Activated naive CD8-positive, alpha-beta T cell treated with anti-CD3 and anti-CD28 coated beads, Interleukin-2, amount 50 U/mL, for 24 hours (primary cell): ENCODE data around the gene PELI3.

ENCODE experiments used
- ATAC-seq: fragments of 150-1000 bp; cut with Tn5 transposase; one replicate; pipeline ENCODE4 v1.10.0; 2021
- DNase-seq: peaks from one replicate; pipeline ENCODE4 v3.0.0; 2021
- H3K27ac Mint-ChIP-seq: one replicate; pipeline ENCODE4 v1.8.0; 2021; ENCODE audit warnings: mild to moderate bottlenecking, mixed read lengths
- H3K27me3 Mint-ChIP-seq: one replicate; pipeline ENCODE4 v1.8.0; 2021; ENCODE audit warnings: mixed read lengths
- H3K36me3 Mint-ChIP-seq: one replicate; pipeline ENCODE4 v1.8.0; 2021; ENCODE audit warnings: low read depth, mixed read lengths
- H3K4me1 Mint-ChIP-seq: one replicate; pipeline ENCODE4 v1.8.0; 2021; ENCODE audit warnings: mixed read lengths
- H3K4me3 Mint-ChIP-seq: one replicate; pipeline ENCODE4 v1.8.0; 2021; ENCODE audit warnings: mild to moderate bottlenecking, moderate library complexity, mixed read lengths
- H3K9me3 Mint-ChIP-seq: one replicate; pipeline ENCODE4 v1.8.0; 2021; ENCODE audit warnings: mixed read lengths

The PELI3 gene

DNA sequence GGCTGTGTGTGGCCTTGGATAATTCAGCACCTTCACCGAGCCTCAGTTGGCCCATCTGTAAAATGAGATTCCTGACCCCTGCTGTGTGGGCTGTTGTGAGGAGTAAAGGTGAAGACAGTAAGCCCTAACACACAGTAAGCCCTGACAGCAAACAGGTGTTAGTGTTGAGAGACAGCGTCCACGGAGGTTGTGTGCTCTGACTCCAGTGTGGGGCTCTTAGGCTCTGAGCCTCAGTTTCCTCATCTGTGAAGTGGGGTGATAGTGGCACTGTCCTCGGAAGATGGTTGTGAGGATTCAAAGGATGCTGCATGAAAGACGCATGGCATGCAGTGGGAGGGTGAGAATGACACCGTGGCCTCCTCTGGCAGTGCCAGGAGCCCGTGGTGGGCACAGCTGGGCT is 27.8 kb downstream of the PELI3 start:
- H3K27me3 Mint-ChIP-seq: no peaks in the 10 kb centered on the region
- peaks cover 23% of the 10 kb centered on the region for H3K36me3 Mint-ChIP-seq
- no peak overlapping the region for H3K27ac Mint-ChIP-seq
- H3K9me3 Mint-ChIP-seq: no peaks in the 10 kb centered on the region
- no peak for DNase-seq
- H3K4me1 Mint-ChIP-seq: no peaks in the 10 kb centered on the region
- H3K4me3 Mint-ChIP-seq: no peak overlapping the region
- ATAC-seq: no peak

DNA sequence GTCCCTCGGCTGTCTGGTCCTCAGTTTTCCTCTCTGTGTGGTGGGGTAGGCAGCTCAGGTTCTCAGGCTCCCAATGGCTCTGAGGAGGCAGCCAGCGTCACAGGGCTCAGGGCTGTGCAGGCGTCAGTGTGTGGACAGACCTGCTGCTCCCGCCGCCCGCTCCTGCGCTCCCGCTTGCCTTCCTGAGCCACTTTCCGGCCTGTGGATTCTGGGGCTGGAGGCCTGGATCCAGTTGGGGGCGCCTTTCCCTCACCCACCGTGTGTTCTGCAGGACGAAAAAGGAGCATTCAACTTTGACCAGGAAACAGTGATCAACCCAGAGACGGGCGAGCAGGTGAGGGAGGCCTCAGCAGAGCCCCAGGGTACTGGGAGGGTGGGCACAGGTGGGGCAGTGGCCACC is 28.2 kb downstream of the PELI3 start:
- Mint-ChIP-seq H3K4me1 (no peaks in the 10 kb centered on the region), H3K36me3 (peaks cover 25% of the 10 kb centered on the region), H3K4me3 (no peak overlapping the region), H3K9me3 (no peaks in the 10 kb centered on the region), H3K27me3 (no peaks in the 10 kb centered on the region), H3K27ac (no peak overlapping the region)
- ATAC-seq: no peak
- no peak for DNase-seq

DNA sequence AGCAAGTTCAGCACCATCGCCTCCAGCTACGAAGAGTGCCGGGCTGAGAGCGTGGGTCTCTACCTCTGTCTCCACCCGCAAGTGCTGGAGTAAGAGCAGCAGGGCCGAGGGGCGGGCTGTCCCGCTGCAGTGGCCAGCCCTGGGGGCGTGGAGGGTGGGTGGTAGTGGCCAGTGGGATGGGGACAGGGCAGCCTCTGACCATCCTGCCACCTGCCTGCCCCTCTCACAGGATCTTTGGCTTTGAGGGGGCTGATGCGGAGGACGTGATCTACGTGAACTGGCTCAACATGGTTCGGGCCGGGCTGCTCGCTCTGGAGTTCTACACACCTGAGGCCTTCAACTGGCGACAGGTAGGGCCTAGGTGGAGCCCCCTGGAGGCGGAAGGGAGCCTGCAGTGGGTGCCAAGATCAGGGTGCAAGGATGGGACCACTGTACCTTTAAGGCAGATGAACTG is 28.7 kb downstream of the PELI3 start:
- H3K27me3 Mint-ChIP-seq: no peaks in the 10 kb centered on the region
- peaks cover 25% of the 10 kb centered on the region for H3K36me3 Mint-ChIP-seq
- DNase-seq (peak; percentile 21), ATAC-seq (no peak)
- H3K27ac Mint-ChIP-seq: no peak overlapping the region
- no peaks in the 10 kb centered on the region for H3K9me3 Mint-ChIP-seq
- H3K4me1 Mint-ChIP-seq: no peaks in the 10 kb centered on the region
- H3K4me3 Mint-ChIP-seq: no peak overlapping the region

DNA sequence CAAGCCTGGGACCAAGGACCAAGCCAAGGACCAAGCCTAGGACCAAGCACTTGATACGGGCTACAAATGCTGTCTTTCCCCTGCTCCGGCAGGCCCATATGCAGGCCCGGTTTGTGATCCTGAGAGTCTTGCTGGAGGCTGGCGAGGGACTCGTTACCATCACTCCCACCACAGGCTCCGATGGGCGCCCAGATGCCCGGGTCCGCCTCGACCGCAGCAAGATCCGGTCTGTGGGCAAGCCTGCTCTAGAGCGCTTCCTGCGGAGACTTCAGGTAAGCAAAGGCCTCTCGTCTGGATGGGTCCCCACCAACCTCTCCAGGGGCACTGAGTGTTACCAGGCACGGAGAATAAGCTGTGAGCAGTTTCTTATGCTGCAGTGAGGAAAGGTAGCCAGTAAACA is 30.5 kb downstream of the PELI3 start:
- H3K27me3 Mint-ChIP-seq: no peaks in the 10 kb centered on the region
- ATAC-seq: no peak
- no peaks in the 10 kb centered on the region for H3K9me3 Mint-ChIP-seq
- H3K4me1 Mint-ChIP-seq: no peaks in the 10 kb centered on the region
- no peak overlapping the region for H3K27ac Mint-ChIP-seq
- no peak for DNase-seq
- no peak overlapping the region for H3K4me3 Mint-ChIP-seq
- H3K36me3 Mint-ChIP-seq: peaks cover 26% of the 10 kb centered on the region

DNA sequence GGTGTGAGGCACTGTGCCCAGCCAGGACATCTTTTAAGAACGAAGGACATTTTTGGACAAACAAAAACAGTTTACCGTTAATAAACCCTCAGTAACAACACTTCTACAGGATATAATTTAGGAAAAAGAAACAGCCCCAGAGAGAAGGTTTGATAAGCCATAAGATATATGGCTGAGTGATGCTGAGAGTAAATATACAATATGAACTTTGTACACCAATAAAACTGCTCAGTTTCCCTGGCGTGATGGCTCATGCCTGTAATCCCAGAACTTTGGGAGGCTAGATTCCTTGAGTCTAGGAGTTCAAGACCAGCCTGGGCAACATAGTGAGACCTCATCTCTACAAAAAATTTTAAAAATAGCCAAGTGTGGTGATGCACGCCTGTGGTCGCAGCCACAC is 31.8 kb downstream of the PELI3 start:
- no peaks in the 10 kb centered on the region for H3K9me3 Mint-ChIP-seq
- no peak overlapping the region for H3K27ac Mint-ChIP-seq
- DNase-seq (no peak), ATAC-seq (no peak)
- H3K36me3 Mint-ChIP-seq: peaks cover 23% of the 10 kb centered on the region
- no peaks in the 10 kb centered on the region for H3K27me3 Mint-ChIP-seq
- H3K4me3 Mint-ChIP-seq: no peak overlapping the region
- H3K4me1 Mint-ChIP-seq: no peaks in the 10 kb centered on the region

DNA sequence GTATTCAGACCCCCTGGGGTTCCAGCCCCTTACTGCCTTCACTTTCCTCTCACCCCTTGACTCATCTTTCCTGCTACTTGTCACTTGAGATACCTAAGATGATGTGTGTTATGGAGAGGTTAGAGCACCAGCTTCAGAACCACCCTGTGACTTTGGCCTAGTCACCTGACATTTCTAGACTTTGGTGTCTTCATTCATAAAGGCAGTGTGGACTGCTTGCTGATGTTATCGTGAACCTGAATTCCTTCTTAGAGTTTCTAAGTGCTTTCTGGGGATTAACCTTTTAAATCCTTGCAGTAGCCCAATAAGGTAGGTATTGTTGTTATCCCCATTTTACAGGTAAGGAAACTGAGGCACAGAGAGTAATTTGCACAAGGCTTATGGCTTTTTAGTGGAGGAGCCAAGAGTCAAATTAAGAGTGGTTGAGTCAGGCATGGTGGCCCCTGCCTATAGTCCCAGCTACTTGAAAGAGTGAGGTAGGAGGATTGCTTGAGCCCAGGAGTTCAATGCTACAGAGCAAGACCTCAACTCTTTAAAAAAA is 38.6 kb downstream of the PELI3 start:
- ATAC-seq: no peak
- H3K9me3 Mint-ChIP-seq: no peaks in the 10 kb centered on the region
- H3K4me1 Mint-ChIP-seq: peaks cover 5% of the 10 kb centered on the region
- H3K27ac Mint-ChIP-seq: no peak overlapping the region
- peaks cover 15% of the 10 kb centered on the region for H3K36me3 Mint-ChIP-seq
- no peaks in the 10 kb centered on the region for H3K27me3 Mint-ChIP-seq
- DNase-seq: no peak
- no peak overlapping the region for H3K4me3 Mint-ChIP-seq

DNA sequence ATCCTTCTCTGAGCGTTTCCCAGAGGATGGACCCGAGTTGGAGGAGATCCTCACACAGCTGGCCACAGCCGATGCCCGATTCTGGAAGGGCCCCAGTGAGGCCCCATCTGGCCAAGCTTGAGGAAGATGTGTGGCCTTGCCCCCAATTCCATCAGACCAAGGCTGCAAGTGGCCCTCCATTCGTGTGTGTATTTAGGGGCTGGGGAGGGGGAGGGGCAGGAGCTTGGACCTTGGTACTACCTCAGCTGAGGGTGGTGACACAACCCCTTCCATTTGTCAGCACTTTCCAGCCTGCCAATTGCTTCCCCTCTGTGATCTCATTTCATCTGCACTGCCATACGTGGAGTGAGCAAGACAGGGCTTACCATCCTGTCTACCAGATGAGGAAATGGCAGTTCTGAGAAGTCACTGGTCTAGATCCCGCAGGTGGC is 42.4 kb downstream of the PELI3 start:
- Mint-ChIP-seq H3K9me3 (no peaks in the 10 kb centered on the region), H3K36me3 (peaks cover 11% of the 10 kb centered on the region), H3K27ac (no peak overlapping the region), H3K27me3 (no peaks in the 10 kb centered on the region), H3K4me1 (peaks cover 16% of the 10 kb centered on the region), H3K4me3 (no peak overlapping the region)
- DNase-seq (no peak), ATAC-seq (no peak)

DNA sequence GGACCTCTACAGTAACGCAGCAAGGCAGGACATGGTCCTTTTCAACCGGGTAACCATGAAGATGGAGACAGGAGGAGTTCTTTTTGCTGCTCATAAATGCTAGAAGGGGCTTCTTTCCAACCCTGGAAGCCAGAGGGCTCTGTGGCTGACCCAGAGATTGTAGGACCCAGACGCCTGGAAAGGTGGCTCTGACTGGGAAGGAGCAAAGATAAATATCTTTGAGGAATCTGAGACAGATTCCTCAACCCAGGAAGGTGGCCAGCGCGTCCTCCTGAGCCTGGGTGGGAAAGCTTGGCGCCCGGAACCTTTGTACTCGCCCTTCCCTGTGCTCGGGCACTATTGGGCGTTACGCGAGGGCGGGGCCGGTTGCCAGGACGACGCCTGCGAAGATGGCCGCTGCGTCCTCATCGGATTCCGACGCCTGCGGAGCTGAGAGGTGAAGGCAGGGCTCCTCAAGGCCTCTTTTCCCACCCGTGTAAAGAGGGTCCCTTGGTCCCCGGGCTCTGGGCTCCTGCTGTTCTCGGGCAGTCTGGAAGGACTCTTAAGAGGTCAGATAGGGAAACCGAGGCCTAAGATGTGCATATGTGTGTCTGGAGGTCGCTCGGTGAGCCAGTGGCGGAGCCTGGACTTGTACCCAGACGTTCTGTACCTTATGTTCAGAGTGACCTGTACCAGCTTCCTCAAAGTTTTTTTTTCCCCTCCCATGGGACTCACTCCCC is 43.7 kb downstream of the PELI3 start, which contains the start of gene BBS1:
TSS of gene BBS1 (plus strand) at position 365 of the 719 bp plus-strand sequence. CDS start at position 390, 25 bp downstream.
- peaks cover 12% of the 10 kb centered on the region for H3K36me3 Mint-ChIP-seq
- no peaks in the 10 kb centered on the region for H3K9me3 Mint-ChIP-seq
- DNase-seq: peak; percentile 89
- H3K4me1 Mint-ChIP-seq: peaks cover 16% of the 10 kb centered on the region
- peak within 1 kb of the TSS; percentile 94 for H3K4me3 Mint-ChIP-seq
- no peaks in the 10 kb centered on the region for H3K27me3 Mint-ChIP-seq
- ATAC-seq: peak; percentile 97
- peak within 1 kb of the TSS; percentile 52 for H3K27ac Mint-ChIP-seq

DNA sequence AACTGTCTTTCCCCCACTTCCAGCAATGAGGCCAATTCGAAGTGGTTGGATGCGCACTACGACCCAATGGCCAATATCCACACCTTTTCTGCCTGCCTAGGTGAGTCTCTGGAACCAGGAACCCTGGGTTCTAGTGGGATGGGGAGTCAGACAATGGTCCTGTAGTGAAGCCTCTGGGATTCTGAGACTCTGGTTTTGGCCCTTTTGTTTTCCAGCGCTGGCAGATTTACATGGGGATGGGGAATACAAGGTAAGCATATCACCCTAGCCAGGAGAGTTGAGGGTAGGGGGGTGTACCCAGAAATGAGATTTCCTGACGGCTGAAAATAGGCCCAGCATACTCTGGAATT is 44.3 kb downstream of the PELI3 start:
- Mint-ChIP-seq H3K36me3 (peaks cover 13% of the 10 kb centered on the region), H3K4me3 (peak overlapping the region; percentile 94), H3K4me1 (peaks cover 16% of the 10 kb centered on the region), H3K27me3 (no peaks in the 10 kb centered on the region), H3K9me3 (no peaks in the 10 kb centered on the region), H3K27ac (peak overlapping the region; percentile 52)
- DNase-seq (no peak), ATAC-seq (no peak)

DNA sequence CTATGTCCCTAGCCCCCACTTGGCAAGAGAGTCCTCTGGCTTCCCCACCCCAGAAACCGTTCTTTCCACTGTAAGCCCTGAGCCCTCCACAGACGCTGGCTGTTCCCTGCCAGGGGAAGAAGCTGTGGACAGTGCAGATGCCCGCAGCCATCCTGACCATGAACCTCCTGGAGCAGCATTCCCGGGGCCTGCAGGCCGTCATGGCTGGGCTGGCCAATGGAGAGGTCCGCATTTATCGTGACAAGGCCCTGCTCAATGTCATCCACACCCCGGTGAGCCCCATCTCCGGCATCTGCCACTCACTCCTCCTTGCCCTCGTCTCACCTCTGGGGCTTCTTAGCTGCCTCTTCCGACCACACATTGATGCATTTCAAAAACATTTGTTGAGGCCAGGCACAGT is 56.9 kb downstream of the PELI3 start:
- Mint-ChIP-seq H3K27ac (no peak overlapping the region), H3K27me3 (no peaks in the 10 kb centered on the region), H3K36me3 (peaks cover 11% of the 10 kb centered on the region), H3K4me1 (no peaks in the 10 kb centered on the region), H3K4me3 (no peak overlapping the region), H3K9me3 (no peaks in the 10 kb centered on the region)
- DNase-seq (no peak), ATAC-seq (no peak)

DNA sequence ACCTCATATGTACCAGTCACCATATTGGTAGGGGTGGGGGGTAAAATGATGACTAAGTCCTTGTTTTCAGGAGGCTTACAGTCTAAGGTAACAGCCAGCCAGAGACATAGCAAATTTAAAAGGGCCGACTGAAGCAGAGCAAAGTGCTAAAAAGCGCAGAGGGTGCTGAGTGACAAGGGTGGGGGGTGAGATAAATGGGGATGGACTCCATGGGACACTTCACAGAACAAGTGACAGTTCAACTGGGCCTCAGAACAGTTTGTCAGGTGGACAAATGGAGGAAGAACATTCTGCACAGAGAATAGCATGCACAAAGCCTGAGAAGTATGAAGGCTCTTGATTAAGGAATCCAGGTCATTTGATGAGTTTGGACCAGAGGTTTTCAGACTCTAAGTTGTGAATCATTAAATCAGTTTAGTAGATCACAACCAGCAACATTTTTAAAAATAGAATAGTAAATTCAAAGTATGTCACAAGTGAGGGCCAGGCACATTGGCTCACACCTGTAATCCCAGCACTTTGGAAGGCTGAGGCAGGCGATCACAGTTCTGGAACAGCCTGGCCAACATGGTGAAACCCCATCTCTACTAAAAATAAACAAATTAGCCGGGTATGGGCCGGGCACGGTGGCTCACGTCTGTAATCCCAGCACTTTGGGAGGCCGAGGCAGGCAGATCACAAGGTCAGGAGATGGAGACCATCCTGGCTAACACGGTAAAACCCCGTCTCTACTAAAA is 57.8 kb downstream of the PELI3 start:
- Mint-ChIP-seq H3K4me1 (no peaks in the 10 kb centered on the region), H3K27ac (no peak overlapping the region), H3K9me3 (no peaks in the 10 kb centered on the region), H3K27me3 (no peaks in the 10 kb centered on the region), H3K4me3 (no peak overlapping the region), H3K36me3 (peaks cover 11% of the 10 kb centered on the region)
- ATAC-seq (no peak), DNase-seq (no peak)
